Stimulated activated naive B cell treated with anti-CD40 and anti-IgM and Interleukin-4, amounts not matched to agents 10 μg/mL and 1 μg/mL and 100 μg/mL, for 72 hours (primary cell): ENCODE data around the gene NEURL3.

Experiments
- ATAC-seq, 2 donors: fragments of 150-1000 bp; cut with Tn5 transposase; replicated peaks; 2 replicates each; pipeline ENCODE4 v1.10.0; 2021; ENCODE audit warnings: moderate library complexity in 1 of 2
- DNase-seq: peaks from one replicate; pipeline ENCODE4 v3.0.0; 2021
- H3K27ac Mint-ChIP-seq: one replicate; pipeline ENCODE4 v1.8.0; 2022; ENCODE audit warnings: mild to moderate bottlenecking, mixed read lengths
- H3K27me3 Mint-ChIP-seq, 2 donors: one replicate each; pipeline ENCODE4 v1.8.0; 2022; ENCODE audit warnings: mixed read lengths in 2 of 2
- H3K36me3 Mint-ChIP-seq, 2 donors: one replicate each; pipeline ENCODE4 v1.8.0; 2022; ENCODE audit warnings: mixed read lengths in 2 of 2, mild to moderate bottlenecking in 1 of 2
- H3K4me1 Mint-ChIP-seq, 2 donors: one replicate each; pipeline ENCODE4 v1.8.0; 2022; ENCODE audit warnings: mixed read lengths in 2 of 2, mild to moderate bottlenecking in 1 of 2
- H3K4me3 Mint-ChIP-seq, 2 donors: one replicate each; pipeline ENCODE4 v1.8.0; 2022; ENCODE audit warnings: mild to moderate bottlenecking in 2 of 2, mixed read lengths in 2 of 2, moderate library complexity in 1 of 2
- H3K9me3 Mint-ChIP-seq, 2 donors: one replicate each; pipeline ENCODE4 v1.8.0; 2022; ENCODE audit warnings: mixed read lengths in 2 of 2, mild to moderate bottlenecking in 1 of 2

Gene NEURL3

GRCh38 chr2:96534701-96535181 lies 29.6 kb upstream of the NEURL3 start:
- DNase-seq (no peak), ATAC-seq (no peak)
- Mint-ChIP-seq H3K9me3 (no peaks in the 10 kb centered on the region), H3K27me3 (no peaks in the 10 kb centered on the region), H3K4me3 (no peak overlapping the region), H3K36me3 (peaks cover 23 to 28% of the 10 kb centered on the region in 2 donors), H3K27ac (no peak overlapping the region), H3K4me1 (peaks cover 68 to 83% of the 10 kb centered on the region in 2 donors)

DNA sequence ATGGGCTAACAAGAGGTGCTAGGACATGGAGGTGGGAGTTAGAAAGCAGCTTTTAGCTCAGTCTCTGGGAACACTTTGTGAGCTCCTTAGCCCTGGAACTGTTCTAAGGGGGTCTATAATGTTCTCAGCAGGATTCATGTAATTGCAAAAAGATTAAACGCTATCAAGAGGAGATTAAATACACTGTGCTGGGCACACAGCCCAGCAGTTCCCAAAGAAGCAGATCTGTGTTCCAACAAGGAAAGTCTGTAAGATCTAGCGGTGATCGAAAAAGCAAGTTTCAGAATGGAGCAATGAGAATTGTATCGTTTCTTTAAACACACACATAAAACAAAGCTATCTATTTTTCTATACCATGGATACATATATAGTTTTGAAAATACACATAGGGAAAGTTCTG lies 29.0 kb upstream of the NEURL3 start:
- Mint-ChIP-seq H3K27ac (peak overlapping the region; percentile 42), H3K36me3 (peaks cover 18 to 22% of the 10 kb centered on the region in 2 donors), H3K4me1 (peaks cover 68 to 83% of the 10 kb centered on the region in 2 donors)

GRCh38 chr2:96533292-96534073 lies 28.3 kb upstream of the NEURL3 start:
- Mint-ChIP-seq H3K4me3 (peak overlapping the region; percentile 36 to 39), H3K27ac (peak overlapping the region; percentile 97)

More for the DNA sequence above, 29.0 kb upstream of the NEURL3 start:
- Mint-ChIP-seq H3K9me3 (no peaks in the 10 kb centered on the region), H3K27me3 (no peaks in the 10 kb centered on the region), H3K4me3 (no peak overlapping the region)
- no peak for DNase-seq
- no peak for ATAC-seq

GRCh38 chr2:96532641-96533291 lies 27.6 kb upstream of the NEURL3 start:
- H3K36me3 Mint-ChIP-seq: peaks cover 7 to 8% of the 10 kb centered on the region in 2 donors
- H3K4me3 Mint-ChIP-seq: peak overlapping the region; percentile 36 to 81
- no peaks in the 10 kb centered on the region for H3K27me3 Mint-ChIP-seq
- peaks cover 72 to 87% of the 10 kb centered on the region in 2 donors for H3K4me1 Mint-ChIP-seq
- H3K9me3 Mint-ChIP-seq: no peaks in the 10 kb centered on the region
- ATAC-seq: no peak
- no peak for DNase-seq
- H3K27ac Mint-ChIP-seq: peak overlapping the region; percentile 97

More at GRCh38 chr2:96533292-96534073, 28.3 kb upstream of the NEURL3 start:
- Mint-ChIP-seq H3K9me3 (no peaks in the 10 kb centered on the region), H3K36me3 (peaks cover 14 to 15% of the 10 kb centered on the region in 2 donors), H3K27me3 (no peaks in the 10 kb centered on the region), H3K4me1 (peaks cover 68 to 83% of the 10 kb centered on the region in 2 donors)
- no peak for ATAC-seq
- DNase-seq: no peak

GRCh38 chr2:96531872-96532505 lies 26.8 kb upstream of the NEURL3 start:
- H3K4me1 Mint-ChIP-seq: peaks cover 73 to 89% of the 10 kb centered on the region in 2 donors
- H3K9me3 Mint-ChIP-seq: no peaks in the 10 kb centered on the region
- H3K27ac Mint-ChIP-seq: peak overlapping the region; percentile 97
- peaks cover under 1% of the 10 kb centered on the region in 2 donors for H3K36me3 Mint-ChIP-seq
- H3K4me3 Mint-ChIP-seq: peak overlapping the region; percentile 81 to 84
- ATAC-seq (peak; percentile 36 to 39), DNase-seq (peak; percentile 85)
- no peaks in the 10 kb centered on the region for H3K27me3 Mint-ChIP-seq

DNA sequence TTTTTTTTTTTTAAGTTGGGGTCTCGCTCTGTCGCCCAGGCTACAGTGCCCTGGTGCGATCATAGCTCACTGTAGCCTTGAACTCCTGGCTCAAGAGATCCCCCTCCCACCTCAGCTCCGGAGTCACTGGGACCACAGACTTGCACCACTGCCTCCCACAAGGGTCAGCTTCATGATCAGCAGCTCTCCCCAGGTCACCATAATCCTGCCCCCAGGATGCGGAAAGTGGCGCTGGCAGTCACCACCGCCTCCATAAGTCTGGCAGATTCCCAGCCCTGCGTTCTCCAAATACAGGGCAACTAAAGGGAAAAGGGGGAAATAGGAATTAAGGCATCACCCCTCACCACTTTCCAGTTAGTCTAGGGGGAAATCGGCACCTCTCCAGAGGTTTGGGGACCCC lies 26.2 kb upstream of the NEURL3 start:
- Mint-ChIP-seq H3K4me1 (peaks cover 78 to 95% of the 10 kb centered on the region in 2 donors), H3K36me3 (no peaks in the 10 kb centered on the region), H3K27me3 (no peaks in the 10 kb centered on the region), H3K4me3 (peak overlapping the region; percentile 81 to 84), H3K27ac (peak overlapping the region; percentile 97), H3K9me3 (no peaks in the 10 kb centered on the region)
- DNase-seq (no peak), ATAC-seq (no peak)

DNA sequence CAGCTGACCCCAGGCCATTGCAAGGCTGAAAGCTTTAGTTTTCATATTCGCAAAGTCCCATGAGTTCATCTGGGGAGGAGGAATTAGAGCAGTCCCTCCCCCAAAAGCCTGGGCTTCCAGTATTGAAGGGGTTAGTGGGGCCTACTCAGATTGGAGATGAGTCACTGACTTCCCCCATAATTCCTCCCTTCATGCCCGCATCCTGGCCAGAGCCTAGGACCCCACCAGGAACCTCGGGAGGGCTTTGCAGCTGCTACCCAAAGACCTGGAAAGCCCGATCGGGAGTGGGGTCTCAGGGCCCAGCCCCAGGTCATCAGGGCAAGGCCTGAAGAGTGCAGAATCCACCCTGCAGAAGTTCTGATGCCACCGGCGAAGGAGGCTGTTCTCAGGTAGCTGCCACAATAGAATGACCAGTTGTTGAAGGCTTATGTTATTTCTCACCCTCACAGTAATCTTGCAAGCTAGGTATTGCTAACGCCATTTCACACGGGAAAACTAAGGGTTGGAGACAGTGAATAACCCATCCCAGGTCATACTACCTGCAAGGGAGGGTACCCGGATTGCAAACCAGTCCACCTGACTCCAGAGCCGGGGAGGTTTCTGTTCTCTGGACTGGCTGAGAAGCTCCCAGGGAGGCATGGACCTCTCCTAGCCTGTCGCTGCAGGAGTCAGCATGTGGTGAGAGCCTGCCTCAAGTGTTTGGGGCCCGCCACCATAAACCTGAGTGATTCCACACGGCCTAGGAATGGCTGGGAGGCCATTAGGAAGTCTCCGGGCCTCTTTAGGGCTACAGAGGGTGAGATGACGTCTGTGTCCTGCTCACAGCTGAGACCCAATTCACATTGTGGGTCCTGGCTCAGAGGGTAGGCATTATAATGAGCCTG lies 25.6 kb upstream of the NEURL3 start:
- H3K9me3 Mint-ChIP-seq: no peaks in the 10 kb centered on the region
- no peaks in the 10 kb centered on the region for H3K36me3 Mint-ChIP-seq
- no peak for ATAC-seq
- H3K27me3 Mint-ChIP-seq: peaks cover 0 to 3% of the 10 kb centered on the region in 2 donors
- DNase-seq: no peak
- H3K4me1 Mint-ChIP-seq: peaks cover 78 to 95% of the 10 kb centered on the region in 2 donors
- peak overlapping the region; percentile 10 to 84 for H3K4me3 Mint-ChIP-seq
- H3K27ac Mint-ChIP-seq: peak overlapping the region; percentile 97

- Mint-ChIP-seq H3K27ac (peak overlapping the region; percentile 70), H3K4me1 (peaks cover 76 to 95% of the 10 kb centered on the region in 2 donors), H3K4me3 (peak overlapping the region in 1 of 2 donors; percentile 17), H3K27me3 (peaks cover 0 to 3% of the 10 kb centered on the region in 2 donors), H3K36me3 (no peaks in the 10 kb centered on the region), H3K9me3 (no peaks in the 10 kb centered on the region)
- DNase-seq (no peak), ATAC-seq (no peak)
These were observed 24.9 kb upstream of the NEURL3 start for GRCh38 chr2:96530144-96530430.

GRCh38 chr2:96529376-96530143 lies 24.4 kb upstream of the NEURL3 start:
- ATAC-seq (no peak), DNase-seq (no peak)
- peaks cover 75 to 95% of the 10 kb centered on the region in 2 donors for H3K4me1 Mint-ChIP-seq
- no peaks in the 10 kb centered on the region for H3K36me3 Mint-ChIP-seq
- no peaks in the 10 kb centered on the region for H3K9me3 Mint-ChIP-seq
- peak overlapping the region; percentile 93 for H3K27ac Mint-ChIP-seq
- peak overlapping the region; percentile 36 to 80 for H3K4me3 Mint-ChIP-seq
- H3K27me3 Mint-ChIP-seq: peaks cover 0 to 3% of the 10 kb centered on the region in 2 donors

DNA sequence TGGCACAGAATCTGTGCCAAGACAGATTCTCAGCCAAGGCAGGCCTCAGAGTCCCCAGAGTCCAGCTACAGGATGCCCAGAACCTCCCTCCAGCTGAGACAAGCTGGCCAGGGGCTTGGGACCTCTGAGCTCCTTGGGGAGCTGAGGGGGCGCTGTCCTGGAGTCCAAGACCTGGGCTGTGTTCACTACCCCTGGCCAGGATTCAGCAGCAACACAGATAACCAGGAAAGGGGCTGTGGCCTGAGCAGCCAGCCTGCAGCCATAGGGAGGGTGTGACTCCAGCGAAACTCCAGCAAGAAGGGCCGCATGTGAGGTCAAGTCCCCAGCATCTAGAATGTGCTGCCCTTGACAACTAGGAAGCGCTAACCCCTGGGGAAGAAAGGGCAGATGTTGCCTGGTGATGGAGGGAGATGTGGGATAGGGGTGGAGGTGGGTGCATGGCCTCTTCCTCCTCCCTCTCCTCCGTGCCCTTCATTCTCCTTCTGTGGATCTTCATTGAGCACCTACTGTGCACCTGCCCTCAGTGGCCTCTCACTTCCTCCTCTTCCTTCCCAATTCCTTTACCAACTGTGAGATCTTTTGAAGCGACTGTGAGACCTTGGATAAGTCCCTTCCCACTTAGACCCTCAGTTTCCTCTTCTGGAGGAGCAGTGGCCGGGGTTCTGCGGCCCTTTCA lies 23.7 kb upstream of the NEURL3 start:
- peaks cover 2 to 3% of the 10 kb centered on the region in 2 donors for H3K27me3 Mint-ChIP-seq
- H3K4me3 Mint-ChIP-seq: peak overlapping the region; percentile 80
- H3K4me1 Mint-ChIP-seq: peaks cover 69 to 95% of the 10 kb centered on the region in 2 donors
- ATAC-seq (no peak), DNase-seq (no peak)
- no peaks in the 10 kb centered on the region for H3K36me3 Mint-ChIP-seq
- H3K9me3 Mint-ChIP-seq: no peaks in the 10 kb centered on the region
- peak overlapping the region; percentile 93 for H3K27ac Mint-ChIP-seq

DNA sequence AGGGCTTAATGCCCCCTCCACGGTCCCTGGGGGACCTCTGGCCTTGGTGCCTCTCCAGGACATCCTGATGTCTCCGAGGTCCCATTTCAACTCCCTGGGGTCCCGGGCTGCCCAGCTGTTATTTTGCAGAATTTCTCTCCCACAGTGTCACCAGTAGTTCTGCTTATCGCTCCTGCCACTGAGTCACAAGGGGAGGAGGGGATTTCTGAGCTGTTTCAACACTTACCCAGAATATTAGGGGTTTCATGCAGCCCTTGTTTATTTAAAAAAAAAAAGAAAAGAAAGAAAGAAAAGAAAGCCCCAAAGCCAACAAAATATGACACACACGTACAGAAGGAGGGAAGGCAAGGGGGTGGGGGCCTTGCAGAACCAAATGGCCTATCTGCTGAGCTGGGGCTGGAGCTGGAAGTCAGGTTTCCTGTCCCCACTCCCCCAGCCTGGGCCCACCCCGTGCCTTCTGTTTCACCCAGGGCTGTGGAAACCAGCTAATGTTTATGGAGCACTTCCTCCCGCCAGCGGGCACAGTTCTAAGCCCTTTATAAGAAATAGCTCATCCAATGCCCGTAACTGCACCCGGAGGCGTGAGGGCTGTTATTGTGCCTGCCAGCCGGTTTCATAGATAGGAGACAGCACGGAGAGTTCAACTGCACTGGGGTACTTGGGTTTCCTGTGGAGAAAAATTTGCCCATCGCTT lies 23.0 kb upstream of the NEURL3 start:
- Mint-ChIP-seq H3K36me3 (no peaks in the 10 kb centered on the region), H3K9me3 (no peaks in the 10 kb centered on the region), H3K27ac (peak overlapping the region; percentile 93), H3K27me3 (peaks cover 3 to 8% of the 10 kb centered on the region in 2 donors), H3K4me1 (peaks cover 65 to 90% of the 10 kb centered on the region in 2 donors), H3K4me3 (peak overlapping the region; percentile 80)
- ATAC-seq: peak; percentile 63 to 65
- peak; percentile 86 for DNase-seq

- Mint-ChIP-seq H3K9me3 (no peaks in the 10 kb centered on the region), H3K27me3 (peaks cover 3 to 10% of the 10 kb centered on the region in 2 donors), H3K36me3 (no peaks in the 10 kb centered on the region), H3K4me1 (peaks cover 64 to 90% of the 10 kb centered on the region in 2 donors), H3K27ac (peak overlapping the region; percentile 94), H3K4me3 (peak overlapping the region; percentile 80)
- DNase-seq (peak; percentile 82), ATAC-seq (peak; percentile 39 to 54)
These were observed 22.3 kb upstream of the NEURL3 start for GRCh38 chr2:96527286-96528005.
